ENCODE data around the gene RWDD3. TPM values are rescaled to one million over a fixed set of nuclear protein-coding genes. Genes with fewer than 3 reads are reported as not detected.
A peak's percentile ranks its signal among the peaks of the same experiment; 100 is the strongest.

Gene RWDD3
- total and polyA plus RNA-seq, 12 donors, result 2.9 to 66.2 (median 15.7) TPM

- Histone ChIP-seq H3K4me1 (replicated peaks in 1 of 2) (peaks cover 0 to 37% of the 10 kb centered on the region in 2 donors), H3K9me3 (replicated peaks in 1 of 3) (no peaks in the 10 kb centered on the region), H3K27me3 (no peaks in the 10 kb centered on the region), H3K4me3 (peak overlapping the region in 3 of 4 donors; percentile 50 to 92 (median 82)), H3K36me3 (replicated peaks in 1 of 2) (no peaks in the 10 kb centered on the region), H3K27ac (peak overlapping the region; percentile 20 to 90 (median 78))
- peak; percentile 27 to 71 (median 57) for DNase-seq
- 3 to 23% (median 9%) methylated on average over 7 to 14 of the region's 14 CpGs for WGBS, 4 donors
- intact Hi-C loops (cut with DNase I), result loop anchor here (5.0 to 10.0 kb wide), 3 partner anchors 109 to 161 kb away; partner anchors contain the start of gene ALG14 (in 1 of the 2)
- TF ChIP-seq POLR2A (IDR thresholded peaks at IDR 0.05) (no peak), CTCF (IDR thresholded peaks at IDR 0.05) (no peak)
Measured at GRCh38 chr1:95233319-95233736, 682 bp upstream of the RWDD3 start.

DNA sequence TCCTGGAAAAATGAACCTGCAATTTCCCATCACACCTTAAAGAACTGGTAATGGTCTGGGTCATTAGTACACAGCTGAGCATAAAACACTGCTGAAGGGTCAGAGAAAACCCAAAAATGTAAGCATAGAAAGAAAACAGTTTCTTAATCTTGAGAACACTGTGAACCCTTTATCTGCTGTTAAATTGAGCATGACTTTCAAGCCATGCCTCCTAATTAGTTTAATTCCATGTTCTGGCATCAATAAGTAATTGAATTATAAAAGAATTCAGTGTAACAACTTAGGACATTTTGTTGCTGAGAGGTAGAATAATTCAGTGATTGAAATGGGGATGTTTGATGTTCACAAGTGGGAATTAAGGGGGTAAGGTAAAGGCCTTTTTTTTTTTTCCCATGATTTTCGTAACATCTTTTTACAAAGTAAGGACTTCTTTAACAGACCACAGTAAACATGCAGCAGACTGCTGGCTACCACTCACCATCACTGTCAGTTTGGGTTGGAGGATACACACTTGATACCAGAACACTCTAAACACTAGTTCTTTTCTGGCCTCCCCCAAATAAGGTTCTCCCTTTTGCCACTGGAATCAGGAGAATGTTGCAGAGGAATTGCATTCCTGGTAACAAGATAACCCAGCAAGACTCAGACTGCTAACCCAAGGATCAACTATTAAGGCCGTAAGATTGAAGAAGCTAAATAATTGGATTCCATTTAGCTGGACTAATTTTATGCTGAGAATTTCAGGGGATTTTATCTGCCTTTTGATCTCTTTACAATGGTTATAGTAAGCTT lies 3.0 kb downstream of the RWDD3 start:
- no peak for TF ChIP-seq CTCF (IDR thresholded peaks at IDR 0.05)
- TF ChIP-seq POLR2A (IDR thresholded peaks at IDR 0.05), result no peak
- WGBS, 4 donors, result 84 to 97% (median 95%) methylated on average over 2 of the region's 2 CpGs
- no peaks in the 10 kb centered on the region for H3K27me3 ChIP-seq
- peaks cover 0 to 40% of the 10 kb centered on the region in 2 donors for H3K4me1 ChIP-seq (replicated peaks in 1 of 2)
- no peak overlapping the region for H3K4me3 ChIP-seq
- H3K36me3 ChIP-seq (replicated peaks in 1 of 2), result no peaks in the 10 kb centered on the region
- intact Hi-C loops (cut with DNase I), result loop anchor here in 1 of 2 donors (10.0 kb wide), 2 partner anchors 112 to 152 kb away; no protein-coding TSS in a partner anchor
- H3K27ac ChIP-seq, result no peak overlapping the region
- no peak for DNase-seq
- H3K9me3 ChIP-seq (replicated peaks in 1 of 3), result no peaks in the 10 kb centered on the region

DNA sequence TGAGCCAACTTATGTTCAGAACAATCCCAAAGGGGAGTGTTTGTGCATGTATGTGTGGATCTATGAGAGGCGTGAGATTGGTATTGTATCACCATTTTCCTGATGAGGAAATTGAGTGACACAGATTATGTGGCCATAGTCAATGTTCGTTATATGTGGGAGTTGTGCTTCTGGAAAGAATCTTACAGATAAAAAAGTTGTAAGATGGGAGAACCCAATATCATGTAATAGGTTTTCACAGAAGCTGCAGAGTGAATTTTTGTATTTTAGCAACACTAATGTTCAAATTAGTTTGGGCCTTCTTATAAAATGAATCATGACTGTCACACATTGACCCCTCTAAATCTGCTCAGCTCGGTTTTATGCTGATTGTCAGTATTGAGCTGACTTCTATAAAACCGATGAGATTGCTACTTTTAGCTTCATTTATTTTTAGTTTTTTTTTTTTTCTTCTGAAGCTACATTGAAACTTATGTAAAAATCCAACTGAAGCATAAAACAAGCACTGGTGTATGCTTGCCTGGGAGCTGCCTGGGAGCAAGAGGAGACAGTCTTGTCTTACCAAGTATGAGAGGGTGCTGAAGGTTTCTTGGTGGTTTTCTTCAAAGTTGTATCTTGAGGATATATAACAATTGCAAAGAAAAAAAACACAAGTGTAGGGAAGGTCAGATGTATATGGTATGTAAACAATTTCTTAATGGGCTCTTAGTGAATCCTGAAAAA lies 4.1 kb downstream of the RWDD3 start:
- no peak overlapping the region for H3K4me3 ChIP-seq
- H3K36me3 ChIP-seq (replicated peaks in 1 of 2), result no peaks in the 10 kb centered on the region
- no peaks in the 10 kb centered on the region for H3K9me3 ChIP-seq (replicated peaks in 1 of 3)
- no peak for DNase-seq
- peaks cover 0 to 28% of the 10 kb centered on the region in 2 donors for H3K4me1 ChIP-seq (replicated peaks in 1 of 2)
- WGBS, 4 donors, result 59 to 73% (median 68%) methylated on average over 4 of the region's 4 CpGs
- TF ChIP-seq POLR2A (IDR thresholded peaks at IDR 0.05) (no peak), CTCF (IDR thresholded peaks at IDR 0.05) (no peak)
- H3K27ac ChIP-seq, result no peak overlapping the region
- intact Hi-C loops (cut with DNase I), result loop anchor here in 1 of 2 donors (10.0 kb wide), 2 partner anchors 113 to 153 kb away; no protein-coding TSS in a partner anchor
- no peaks in the 10 kb centered on the region for H3K27me3 ChIP-seq

- Histone ChIP-seq H3K27me3 (no peaks in the 10 kb centered on the region), H3K4me1 (replicated peaks in 1 of 2) (no peaks in the 10 kb centered on the region), H3K9me3 (replicated peaks in 1 of 3) (no peaks in the 10 kb centered on the region), H3K27ac (no peak overlapping the region), H3K4me3 (no peak overlapping the region), H3K36me3 (replicated peaks in 1 of 2) (peaks cover 0 to 4% of the 10 kb centered on the region in 2 donors)
- TF ChIP-seq POLR2A (IDR thresholded peaks at IDR 0.05), result no peak
- TF ChIP-seq CTCF (IDR thresholded peaks at IDR 0.05), result no peak
- intact Hi-C loops (cut with DNase I), result no loop called here
- 72 to 85% (median 78%) methylated on average over 1 of the region's 1 CpG for WGBS, 4 donors
- DNase-seq, result no peak
Measured at GRCh38 chr1:95245029-95245428, 11.0 kb downstream of the RWDD3 start.
